ENCODE measurements around the gene LRBA.

Gene LRBA

DNA sequence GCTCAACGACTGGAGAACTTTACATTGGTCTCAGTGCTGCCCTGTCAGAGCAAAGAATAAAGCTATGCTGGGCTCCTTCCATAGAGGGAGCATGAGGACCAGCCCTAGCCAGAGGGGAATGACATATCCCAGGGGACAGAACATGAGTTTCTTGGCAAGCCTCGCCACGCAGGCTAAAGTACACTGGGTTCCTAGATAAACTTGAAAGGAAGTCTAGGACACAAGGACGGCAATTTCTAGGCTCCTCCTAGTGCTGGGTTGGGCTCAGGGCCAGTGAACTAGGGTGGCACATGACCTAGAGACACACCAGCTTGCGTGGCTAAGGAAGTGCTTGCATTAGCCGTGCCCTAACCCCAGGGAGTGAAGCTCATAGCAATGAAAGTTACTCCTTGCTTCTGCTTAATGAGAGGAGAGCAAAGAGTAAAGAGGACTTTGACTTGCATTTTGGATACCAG lies 292.1 kb downstream of the LRBA start:
- no peaks in the 10 kb centered on the region for H3F3A ChIP-seq (ENCODE audit: insufficient read depth, low read length)
- H3K4me2 ChIP-seq (ENCODE audit: low read length), result no peak overlapping the region
- H3K9me2 ChIP-seq (ENCODE audit: low read depth, low read length), result no peaks in the 10 kb centered on the region
- H3K79me2 ChIP-seq (ENCODE audit: insufficient read depth, low read length), result no peaks in the 10 kb centered on the region
- H3K9me3 ChIP-seq (ENCODE audit: low read length), result no peaks in the 10 kb centered on the region; the same call in 1 of the 2 replicates
- no peak overlapping the region for H3K27ac ChIP-seq (ENCODE audit: low read depth, low read length, poor library complexity, severe bottlenecking)
- no peaks in the 10 kb centered on the region for H4K20me1 ChIP-seq (ENCODE audit: insufficient read depth, low read length)
- H3K4me3 ChIP-seq (ENCODE audit: low read depth, low read length, poor library complexity, severe bottlenecking), result no peak overlapping the region
- peaks cover 15% of the 10 kb centered on the region for H3K36me3 ChIP-seq (ENCODE audit: insufficient read depth, low read length)
- no peak overlapping the region for H2AFZ ChIP-seq (ENCODE audit: low read length)
- no peaks in the 10 kb centered on the region for H3K4me1 ChIP-seq (ENCODE audit: insufficient read depth, low read length, severe bottlenecking)
- H3K9ac ChIP-seq (ENCODE audit: low read length), result no peak overlapping the region
- H3K27me3 ChIP-seq (ENCODE audit: insufficient read depth, low read length), result no peaks in the 10 kb centered on the region
- TF ChIP-seq, protein P1, sequence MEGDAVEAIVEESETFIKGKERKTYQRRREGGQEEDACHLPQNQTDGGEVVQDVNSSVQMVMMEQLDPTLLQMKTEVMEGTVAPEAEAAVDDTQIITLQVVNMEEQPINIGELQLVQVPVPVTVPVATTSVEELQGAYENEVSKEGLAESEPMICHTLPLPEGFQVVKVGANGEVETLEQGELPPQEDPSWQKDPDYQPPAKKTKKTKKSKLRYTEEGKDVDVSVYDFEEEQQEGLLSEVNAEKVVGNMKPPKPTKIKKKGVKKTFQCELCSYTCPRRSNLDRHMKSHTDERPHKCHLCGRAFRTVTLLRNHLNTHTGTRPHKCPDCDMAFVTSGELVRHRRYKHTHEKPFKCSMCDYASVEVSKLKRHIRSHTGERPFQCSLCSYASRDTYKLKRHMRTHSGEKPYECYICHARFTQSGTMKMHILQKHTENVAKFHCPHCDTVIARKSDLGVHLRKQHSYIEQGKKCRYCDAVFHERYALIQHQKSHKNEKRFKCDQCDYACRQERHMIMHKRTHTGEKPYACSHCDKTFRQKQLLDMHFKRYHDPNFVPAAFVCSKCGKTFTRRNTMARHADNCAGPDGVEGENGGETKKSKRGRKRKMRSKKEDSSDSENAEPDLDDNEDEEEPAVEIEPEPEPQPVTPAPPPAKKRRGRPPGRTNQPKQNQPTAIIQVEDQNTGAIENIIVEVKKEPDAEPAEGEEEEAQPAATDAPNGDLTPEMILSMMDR (IDR thresholded peaks at IDR 0.05; ENCODE audit: low read length), result no peak
- no peak for TF ChIP-seq EZH2 (IDR thresholded peaks at IDR 0.05; ENCODE audit: borderline replicate concordance, low read length)

DNA sequence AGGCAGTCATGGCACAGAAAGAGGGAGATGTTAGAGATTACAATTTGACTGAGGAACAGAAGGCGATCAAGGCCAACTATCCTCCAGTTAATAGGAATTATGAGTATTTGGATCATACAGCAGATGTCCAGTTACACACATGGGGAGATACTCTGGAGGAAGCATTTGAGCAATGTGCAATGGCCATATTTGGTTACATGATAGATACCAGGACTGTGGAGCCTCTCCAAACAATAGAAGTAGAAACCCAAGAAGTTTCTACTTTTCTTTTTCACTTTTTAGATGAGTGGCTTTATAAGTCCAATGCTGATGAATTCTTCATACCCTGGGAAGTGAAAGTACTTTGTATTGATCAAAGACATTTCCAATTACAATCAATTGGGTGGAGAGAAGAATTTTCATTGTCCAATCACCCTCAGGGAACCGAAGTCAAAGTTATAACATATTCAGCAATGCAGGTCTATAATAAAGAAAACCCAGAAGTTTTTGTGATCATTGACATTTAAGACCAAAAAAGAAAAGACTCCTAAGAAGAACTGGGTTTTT lies 294.0 kb downstream of the LRBA start:
- no peak overlapping the region for H2AFZ ChIP-seq (ENCODE audit: low read length)
- H3F3A ChIP-seq (ENCODE audit: insufficient read depth, low read length), result no peaks in the 10 kb centered on the region
- no peaks in the 10 kb centered on the region for H3K27me3 ChIP-seq (ENCODE audit: insufficient read depth, low read length)
- H3K9ac ChIP-seq (ENCODE audit: low read length), result no peak overlapping the region
- H3K4me3 ChIP-seq (ENCODE audit: low read depth, low read length, poor library complexity, severe bottlenecking), result no peak overlapping the region
- H3K4me2 ChIP-seq (ENCODE audit: low read length), result no peak overlapping the region
- no peaks in the 10 kb centered on the region; the same call in 1 of the 2 replicates for H3K9me3 ChIP-seq (ENCODE audit: low read length)
- H3K79me2 ChIP-seq (ENCODE audit: insufficient read depth, low read length), result no peaks in the 10 kb centered on the region
- H4K20me1 ChIP-seq (ENCODE audit: insufficient read depth, low read length), result no peaks in the 10 kb centered on the region
- H3K4me1 ChIP-seq (ENCODE audit: insufficient read depth, low read length, severe bottlenecking), result no peaks in the 10 kb centered on the region
- H3K27ac ChIP-seq (ENCODE audit: low read depth, low read length, poor library complexity, severe bottlenecking), result no peak overlapping the region
- peaks cover 8% of the 10 kb centered on the region for H3K36me3 ChIP-seq (ENCODE audit: insufficient read depth, low read length)
- H3K9me2 ChIP-seq (ENCODE audit: low read depth, low read length), result no peaks in the 10 kb centered on the region
- TF ChIP-seq, protein P1 (IDR thresholded peaks at IDR 0.05; ENCODE audit: low read length), result no peak
- TF ChIP-seq EZH2 (IDR thresholded peaks at IDR 0.05; ENCODE audit: borderline replicate concordance, low read length), result no peak

DNA sequence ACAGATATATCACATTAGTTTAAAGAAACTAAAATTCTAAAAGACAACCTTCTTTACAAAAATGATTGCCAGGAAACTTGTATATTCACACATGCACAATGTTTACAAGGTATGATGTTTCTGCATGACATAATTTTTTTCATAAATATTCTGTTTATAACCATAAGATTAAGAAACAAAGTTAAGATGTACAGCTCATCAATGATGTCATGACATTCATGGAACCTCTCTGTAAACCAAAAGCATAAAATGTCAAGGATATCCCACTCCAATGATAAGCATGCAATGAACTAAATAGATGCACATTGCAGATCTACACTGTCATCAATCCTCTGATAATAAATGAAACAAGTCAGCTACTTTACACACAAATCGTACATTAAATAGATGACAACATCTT lies 297.1 kb downstream of the LRBA start:
- no peaks in the 10 kb centered on the region for H3K9me3 ChIP-seq (ENCODE audit: low read length)
- no peak overlapping the region for H3K4me2 ChIP-seq (ENCODE audit: low read length)
- H3K27ac ChIP-seq (ENCODE audit: low read depth, low read length, poor library complexity, severe bottlenecking), result no peak overlapping the region
- TF ChIP-seq, protein P1 (IDR thresholded peaks at IDR 0.05; ENCODE audit: low read length), result no peak
- TF ChIP-seq EZH2 (IDR thresholded peaks at IDR 0.05; ENCODE audit: borderline replicate concordance, low read length), result no peak
- no peaks in the 10 kb centered on the region for H3F3A ChIP-seq (ENCODE audit: insufficient read depth, low read length)
- H3K79me2 ChIP-seq (ENCODE audit: insufficient read depth, low read length), result no peaks in the 10 kb centered on the region
- H4K20me1 ChIP-seq (ENCODE audit: insufficient read depth, low read length), result no peaks in the 10 kb centered on the region
- H3K4me3 ChIP-seq (ENCODE audit: low read depth, low read length, poor library complexity, severe bottlenecking), result no peak overlapping the region
- H3K9ac ChIP-seq (ENCODE audit: low read length), result no peak overlapping the region
- no peak overlapping the region for H2AFZ ChIP-seq (ENCODE audit: low read length)
- no peaks in the 10 kb centered on the region for H3K36me3 ChIP-seq (ENCODE audit: insufficient read depth, low read length)
- H3K27me3 ChIP-seq (ENCODE audit: insufficient read depth, low read length), result no peaks in the 10 kb centered on the region
- no peaks in the 10 kb centered on the region for H3K9me2 ChIP-seq (ENCODE audit: low read depth, low read length)
- no peaks in the 10 kb centered on the region for H3K4me1 ChIP-seq (ENCODE audit: insufficient read depth, low read length, severe bottlenecking)

Data from OCI-LY1 (cell line).